ENCODE results near the gene DROSHA.

DROSHA gene

GRCh38 chr5:31436851-31437250 is 95.0 kb downstream of the DROSHA start:
- no peaks in the 10 kb centered on the region for H3K27me3 ChIP-seq (ENCODE audit: low read depth, low read length)
- H3K9me3 ChIP-seq (ENCODE audit: control insufficient read depth in 1 of 2, low read length in 2 of 2) = no peaks in the 10 kb centered on the region
- no peak overlapping the region for H3K4me3 ChIP-seq (ENCODE audit: low read depth in 1 of 2, low read length in 2 of 2)
- H3K4me1 ChIP-seq (ENCODE audit: control insufficient read depth in 1 of 2, insufficient read depth in 2 of 2, low read length in 2 of 2) = no peaks in the 10 kb centered on the region
- no peak overlapping the region for H3K27ac ChIP-seq (ENCODE audit: low read length)
- peaks cover 28 to 42% of the 10 kb centered on the region in 2 donors for H3K36me3 ChIP-seq (ENCODE audit: control insufficient read depth in 1 of 2, insufficient read depth in 2 of 2, low read length in 2 of 2)

GRCh38 chr5:31435730-31436129 is 96.2 kb downstream of the DROSHA start:
- Histone ChIP-seq H3K4me1 (ENCODE audit: control insufficient read depth in 1 of 2, insufficient read depth in 2 of 2, low read length in 2 of 2) (no peaks in the 10 kb centered on the region), H3K4me3 (ENCODE audit: low read depth in 1 of 2, low read length in 2 of 2) (no peak overlapping the region), H3K27ac (ENCODE audit: low read length) (no peak overlapping the region), H3K36me3 (ENCODE audit: control insufficient read depth in 1 of 2, insufficient read depth in 2 of 2, low read length in 2 of 2) (peaks cover 28 to 50% of the 10 kb centered on the region in 2 donors), H3K9me3 (ENCODE audit: control insufficient read depth in 1 of 2, low read length in 2 of 2) (no peaks in the 10 kb centered on the region), H3K27me3 (ENCODE audit: low read depth, low read length) (no peaks in the 10 kb centered on the region)

GRCh38 chr5:31434898-31435297 is 97.0 kb downstream of the DROSHA start:
- no peaks in the 10 kb centered on the region for H3K9me3 ChIP-seq (ENCODE audit: control insufficient read depth in 1 of 2, low read length in 2 of 2)
- no peak overlapping the region for H3K4me3 ChIP-seq (ENCODE audit: low read depth in 1 of 2, low read length in 2 of 2)
- H3K4me1 ChIP-seq (ENCODE audit: control insufficient read depth in 1 of 2, insufficient read depth in 2 of 2, low read length in 2 of 2) = no peaks in the 10 kb centered on the region
- no peaks in the 10 kb centered on the region for H3K27me3 ChIP-seq (ENCODE audit: low read depth, low read length)
- H3K36me3 ChIP-seq (ENCODE audit: control insufficient read depth in 1 of 2, insufficient read depth in 2 of 2, low read length in 2 of 2) = peaks cover 28 to 54% of the 10 kb centered on the region in 2 donors
- no peak overlapping the region for H3K27ac ChIP-seq (ENCODE audit: low read length)

- H3K4me3 ChIP-seq (ENCODE audit: low read depth in 1 of 2, low read length in 2 of 2) = no peak overlapping the region
- H3K27ac ChIP-seq (ENCODE audit: low read length) = no peak overlapping the region
- H3K36me3 ChIP-seq (ENCODE audit: control insufficient read depth in 1 of 2, insufficient read depth in 2 of 2, low read length in 2 of 2) = peaks cover 20 to 50% of the 10 kb centered on the region in 2 donors
- H3K9me3 ChIP-seq (ENCODE audit: control insufficient read depth in 1 of 2, low read length in 2 of 2) = no peaks in the 10 kb centered on the region
- H3K4me1 ChIP-seq (ENCODE audit: control insufficient read depth in 1 of 2, insufficient read depth in 2 of 2, low read length in 2 of 2) = no peaks in the 10 kb centered on the region
- H3K27me3 ChIP-seq (ENCODE audit: low read depth, low read length) = no peaks in the 10 kb centered on the region
Observed at GRCh38 chr5:31433229-31433628, 98.7 kb downstream of the DROSHA start.

GRCh38 chr5:31427724-31428309 is 104.1 kb downstream of the DROSHA start:
- H3K36me3 ChIP-seq (ENCODE audit: control insufficient read depth in 1 of 2, insufficient read depth in 2 of 2, low read length in 2 of 2) = peaks cover 7 to 24% of the 10 kb centered on the region in 2 donors
- H3K4me3 ChIP-seq (ENCODE audit: low read depth in 1 of 2, low read length in 2 of 2) = no peak overlapping the region
- no peaks in the 10 kb centered on the region for H3K27me3 ChIP-seq (ENCODE audit: low read depth, low read length)
- H3K27ac ChIP-seq (ENCODE audit: low read length) = no peak overlapping the region
- no peaks in the 10 kb centered on the region for H3K9me3 ChIP-seq (ENCODE audit: control insufficient read depth in 1 of 2, low read length in 2 of 2)
- no peaks in the 10 kb centered on the region for H3K4me1 ChIP-seq (ENCODE audit: control insufficient read depth in 1 of 2, insufficient read depth in 2 of 2, low read length in 2 of 2)

- Histone ChIP-seq H3K9me3 (ENCODE audit: control insufficient read depth in 1 of 2, low read length in 2 of 2) (no peaks in the 10 kb centered on the region), H3K27ac (ENCODE audit: low read length) (no peak overlapping the region), H3K4me3 (ENCODE audit: low read depth in 1 of 2, low read length in 2 of 2) (no peak overlapping the region), H3K27me3 (ENCODE audit: low read depth, low read length) (no peaks in the 10 kb centered on the region), H3K4me1 (ENCODE audit: control insufficient read depth in 1 of 2, insufficient read depth in 2 of 2, low read length in 2 of 2) (no peaks in the 10 kb centered on the region), H3K36me3 (ENCODE audit: control insufficient read depth in 1 of 2, insufficient read depth in 2 of 2, low read length in 2 of 2) (peaks cover 7 to 30% of the 10 kb centered on the region in 2 donors)
Observed at GRCh38 chr5:31427013-31427723, 104.7 kb downstream of the DROSHA start.

- Histone ChIP-seq H3K9me3 (ENCODE audit: control insufficient read depth in 1 of 2, low read length in 2 of 2) (no peaks in the 10 kb centered on the region), H3K4me3 (ENCODE audit: low read depth in 1 of 2, low read length in 2 of 2) (no peak overlapping the region), H3K4me1 (ENCODE audit: control insufficient read depth in 1 of 2, insufficient read depth in 2 of 2, low read length in 2 of 2) (no peaks in the 10 kb centered on the region), H3K27me3 (ENCODE audit: low read depth, low read length) (no peaks in the 10 kb centered on the region), H3K27ac (ENCODE audit: low read length) (no peak overlapping the region), H3K36me3 (ENCODE audit: control insufficient read depth in 1 of 2, insufficient read depth in 2 of 2, low read length in 2 of 2) (peaks cover 25 to 53% of the 10 kb centered on the region in 2 donors)
Observed at GRCh38 chr5:31421806-31422586, 109.9 kb downstream of the DROSHA start.

GRCh38 chr5:31417512-31417911 is 114.4 kb downstream of the DROSHA start:
- peaks cover 38 to 58% of the 10 kb centered on the region in 2 donors for H3K36me3 ChIP-seq (ENCODE audit: control insufficient read depth in 1 of 2, insufficient read depth in 2 of 2, low read length in 2 of 2)
- H3K9me3 ChIP-seq (ENCODE audit: control insufficient read depth in 1 of 2, low read length in 2 of 2) = no peaks in the 10 kb centered on the region
- no peaks in the 10 kb centered on the region for H3K27me3 ChIP-seq (ENCODE audit: low read depth, low read length)
- no peak overlapping the region for H3K4me3 ChIP-seq (ENCODE audit: low read depth in 1 of 2, low read length in 2 of 2)
- no peaks in the 10 kb centered on the region for H3K4me1 ChIP-seq (ENCODE audit: control insufficient read depth in 1 of 2, insufficient read depth in 2 of 2, low read length in 2 of 2)
- no peak overlapping the region for H3K27ac ChIP-seq (ENCODE audit: low read length)

- Histone ChIP-seq H3K27me3 (ENCODE audit: low read depth, low read length) (no peaks in the 10 kb centered on the region), H3K36me3 (ENCODE audit: control insufficient read depth in 1 of 2, insufficient read depth in 2 of 2, low read length in 2 of 2) (peaks cover 38 to 55% of the 10 kb centered on the region in 2 donors)
Observed at GRCh38 chr5:31416547-31416946, 115.3 kb downstream of the DROSHA start.

GRCh38 chr5:31415960-31416359 is 115.9 kb downstream of the DROSHA start:
- no peaks in the 10 kb centered on the region for H3K9me3 ChIP-seq (ENCODE audit: control insufficient read depth in 1 of 2, low read length in 2 of 2)
- no peak overlapping the region for H3K4me3 ChIP-seq (ENCODE audit: low read depth in 1 of 2, low read length in 2 of 2)
- H3K4me1 ChIP-seq (ENCODE audit: control insufficient read depth in 1 of 2, insufficient read depth in 2 of 2, low read length in 2 of 2) = no peaks in the 10 kb centered on the region
- peaks cover 35 to 52% of the 10 kb centered on the region in 2 donors for H3K36me3 ChIP-seq (ENCODE audit: control insufficient read depth in 1 of 2, insufficient read depth in 2 of 2, low read length in 2 of 2)
- no peaks in the 10 kb centered on the region for H3K27me3 ChIP-seq (ENCODE audit: low read depth, low read length)
- no peak overlapping the region for H3K27ac ChIP-seq (ENCODE audit: low read length)

More at GRCh38 chr5:31416547-31416946, 115.3 kb downstream of the DROSHA start:
- H3K4me1 ChIP-seq (ENCODE audit: control insufficient read depth in 1 of 2, insufficient read depth in 2 of 2, low read length in 2 of 2) = no peaks in the 10 kb centered on the region
- H3K4me3 ChIP-seq (ENCODE audit: low read depth in 1 of 2, low read length in 2 of 2) = no peak overlapping the region
- H3K9me3 ChIP-seq (ENCODE audit: control insufficient read depth in 1 of 2, low read length in 2 of 2) = no peaks in the 10 kb centered on the region
- no peak overlapping the region for H3K27ac ChIP-seq (ENCODE audit: low read length)
